ENCODE data around the gene FILIP1L. TPM values are rescaled to one million over a fixed set of nuclear protein-coding genes. Genes with fewer than 3 reads are reported as not detected.

Gene FILIP1L
- polyA plus RNA-seq, 1 of the 3 experiments (the other 2 are of a cell fraction), result 26.8 TPM

GRCh38 chr3:99863002-99863401, 251.3 kb downstream of the FILIP1L start:
- H4K20me1 ChIP-seq (ENCODE audit: insufficient read depth), result no peaks in the 10 kb centered on the region
- ChIA-PET CTCF (interaction anchor here (1.2 to 5.5 kb wide), 2 partner anchors 20 to 391 kb away, joined by 5 to 22 read pairs; no protein-coding TSS in a partner anchor), POLR2A (no interaction called here)
- H3K27me3 ChIP-seq (ENCODE audit: insufficient read depth), result no peaks in the 10 kb centered on the region
- H3K4me1 ChIP-seq (ENCODE audit: control insufficient read depth in 1 of 2, insufficient read depth in 2 of 2, low read depth in 1 of 2, low read length in 1 of 2), result peaks cover 2 to 64% of the 10 kb centered on the region in 2 experiments; a peak in 3 of 4 replicates
- peak overlapping the region; percentile 42; the same call in 1 of the 2 replicates for H3K9ac ChIP-seq
- H3K36me3 ChIP-seq (replicated peaks in 1 of 2; ENCODE audit: control insufficient read depth in 1 of 2, insufficient read depth in 2 of 2, low read length in 1 of 2), result peaks cover 36 to 53% of the 10 kb centered on the region in 2 experiments
- DNase-seq, result no peak
- no peak overlapping the region for H2AFZ ChIP-seq (ENCODE audit: low read depth)
- 83% methylated on average over 6 of the region's 6 CpGs for WGBS (ENCODE audit: low lambda C conversion rate)
- 0 out of 2 replicates have a peak overlapping the region, but pooled peaks have one; percentile 17 for H3K4me2 ChIP-seq
- H3K79me2 ChIP-seq (ENCODE audit: insufficient read depth), result peaks cover 88% of the 10 kb centered on the region
- peaks cover 43% of the 10 kb centered on the region for H3F3A ChIP-seq (replicated peaks; ENCODE audit: insufficient read depth)
- H3K9me2 ChIP-seq, result no peaks in the 10 kb centered on the region
- H3K4me3 ChIP-seq (ENCODE audit: low read depth in 2 of 2, low read length in 1 of 2), result no peak overlapping the region
- H3K9me3 ChIP-seq, result no peaks in the 10 kb centered on the region
- H3K27ac ChIP-seq (ENCODE audit: low read depth in 2 of 2, low read length in 1 of 2), result peak overlapping the region in 1 of 2 experiments; percentile 81; a peak in 2 of 4 replicates
- TF ChIP-seq SIN3A (IDR thresholded peaks at IDR 0.05; ENCODE audit: borderline replicate concordance, low read depth, low read length) (no peak), JUND (IDR thresholded peaks at IDR 0.05) (no peak), SMC3 (IDR thresholded peaks at IDR 0.05; ENCODE audit: low read depth, low read length) (no peak), FOXJ3 (CRISPR knock-in tag; IDR thresholded peaks at IDR 0.05) (no peak), GATA2 (CRISPR knock-in tag; IDR thresholded peaks at IDR 0.05) (no peak), TAF1 (IDR thresholded peaks at IDR 0.05; ENCODE audit: borderline replicate concordance, low read depth, low read length) (no peak), FOXM1 (IDR thresholded peaks at IDR 0.05; ENCODE audit: low read depth) (no peak), POLR2AphosphoS5 (IDR thresholded peaks at IDR 0.05; ENCODE audit: low read depth, low read length) (no peak), YY1 (IDR thresholded peaks at IDR 0.05; ENCODE audit: low read depth) (no peak), IRF3 (IDR thresholded peaks at IDR 0.05; ENCODE audit: low read depth, low read length) (no peak), NRF1 (IDR thresholded peaks at IDR 0.05; ENCODE audit: low read depth, low read length) (no peak), MAX (IDR thresholded peaks at IDR 0.05; ENCODE audit: low read depth) (no peak), RCOR1 (IDR thresholded peaks at IDR 0.05; ENCODE audit: low read length) (no peak), NFIC (IDR thresholded peaks at IDR 0.05; ENCODE audit: borderline replicate concordance) (no peak), RFX5 (IDR thresholded peaks at IDR 0.05; ENCODE audit: low read length) (no peak), PBX3 (IDR thresholded peaks at IDR 0.05) (no peak)

- CTCF ChIA-PET, result interaction anchor here (0.9 to 5.5 kb wide), 5 partner anchors 10 to 392 kb away, joined by 3 to 22 read pairs (median 4); no protein-coding TSS in a partner anchor
- POLR2A ChIA-PET, result no interaction called here
- DNase-seq, result no peak
- Histone ChIP-seq H3K27me3 (ENCODE audit: insufficient read depth) (no peaks in the 10 kb centered on the region), H3K9me3 (no peaks in the 10 kb centered on the region), H3K4me1 (ENCODE audit: control insufficient read depth in 1 of 2, insufficient read depth in 2 of 2, low read depth in 1 of 2, low read length in 1 of 2) (peaks cover 2 to 56% of the 10 kb centered on the region in 2 experiments; a peak in 3 of 4 replicates), H3K79me2 (ENCODE audit: insufficient read depth) (peaks cover 88% of the 10 kb centered on the region), H4K20me1 (ENCODE audit: insufficient read depth) (no peaks in the 10 kb centered on the region), H2AFZ (ENCODE audit: low read depth) (no peak overlapping the region), H3K36me3 (replicated peaks in 1 of 2; ENCODE audit: control insufficient read depth in 1 of 2, insufficient read depth in 2 of 2, low read length in 1 of 2) (peaks cover 39 to 46% of the 10 kb centered on the region in 2 experiments), H3K9me2 (no peaks in the 10 kb centered on the region), H3F3A (replicated peaks; ENCODE audit: insufficient read depth) (peaks cover 41% of the 10 kb centered on the region), H3K4me2 (0 out of 2 replicates have a peak overlapping the region, but pooled peaks have one; percentile 17), H3K27ac (ENCODE audit: low read depth in 2 of 2, low read length in 1 of 2) (peak overlapping the region; percentile 53 to 81; a peak in 3 of 4 replicates), H3K4me3 (ENCODE audit: low read depth in 2 of 2, low read length in 1 of 2) (no peak overlapping the region), H3K9ac (peak overlapping the region; percentile 42; the same call in 1 of the 2 replicates)
- 23% methylated on average over 2 of the region's 2 CpGs for WGBS (ENCODE audit: low lambda C conversion rate)
- TF ChIP-seq TCF12 (IDR thresholded peaks at IDR 0.05) (peak; percentile 87), TEAD4 (IDR thresholded peaks at IDR 0.05; ENCODE audit: borderline replicate concordance, insufficient read depth) (0 out of 2 replicates have a peak, but pooled peaks have one; percentile 67), MEF2A (IDR thresholded peaks at IDR 0.05; ENCODE audit: borderline replicate concordance, low read depth) (peak; percentile 96), MAX (IDR thresholded peaks at IDR 0.05; ENCODE audit: low read depth) (peak; percentile 57), NFIC (IDR thresholded peaks at IDR 0.05; ENCODE audit: borderline replicate concordance) (peak; percentile 58; the same call in 1 of the 2 replicates), FOXM1 (IDR thresholded peaks at IDR 0.05; ENCODE audit: low read depth) (peak; percentile 50; the same call in 1 of the 2 replicates), EZH2phosphoT487 (IDR thresholded peaks at IDR 0.05; ENCODE audit: borderline replicate concordance, low read depth) (no peak), POLR2AphosphoS5 (IDR thresholded peaks at IDR 0.05; ENCODE audit: low read depth, low read length) (peak; percentile 64; the same call in 1 of the 2 replicates), REST (IDR thresholded peaks at IDR 0.05; ENCODE audit: low read depth, low read length) (no peak), GATA2 (CRISPR knock-in tag; IDR thresholded peaks at IDR 0.05) (no peak), NRF1 (IDR thresholded peaks at IDR 0.05; ENCODE audit: low read depth, low read length) (no peak)
Measured at GRCh38 chr3:99862208-99862607, 252.1 kb downstream of the FILIP1L start.

All from SK-N-SH (cell line).